Activated naive CD8-positive, alpha-beta T cell treated with anti-CD3 and anti-CD28 coated beads, Interleukin-2, amount 10 ng/mL, durations not matched to agents 7 days and 5 days (primary cell): ENCODE measurements around the gene BIN1. TPM values are rescaled to one million over a fixed set of nuclear protein-coding genes. Genes with fewer than 3 reads are reported as not detected.

Experiments
- ATAC-seq: fragments of 150-1000 bp; cut with Tn5 transposase; one replicate; pipeline ENCODE4 v1.10.0; 2021; ENCODE audit warnings: low read depth, moderate library complexity
- POLR2A ChIA-PET: fragments of 350-600 bp; sonication (Branson Sonifier 250); formaldehyde crosslinking; loops from one replicate; lab custom pipeline; 2021; ENCODE audit warnings: antibody characterized with exemption; lab: Charles Lee
- DNase-seq: peaks from one replicate; pipeline ENCODE4 v3.0.0; 2021
- H3K27ac Mint-ChIP-seq: one replicate; pipeline ENCODE4 v1.8.0; 2022; ENCODE audit warnings: mild to moderate bottlenecking, mixed read lengths
- H3K27me3 Mint-ChIP-seq: one replicate; pipeline ENCODE4 v1.8.0; 2022; ENCODE audit warnings: mild to moderate bottlenecking, moderate library complexity, mixed read lengths
- H3K36me3 Mint-ChIP-seq: one replicate; pipeline ENCODE4 v1.8.0; 2021; ENCODE audit warnings: mild to moderate bottlenecking, mixed read lengths
- H3K4me1 Mint-ChIP-seq: one replicate; pipeline ENCODE4 v1.8.0; 2021; ENCODE audit warnings: mixed read lengths
- H3K4me3 Mint-ChIP-seq: one replicate; pipeline ENCODE4 v1.8.0; 2022; ENCODE audit warnings: mild to moderate bottlenecking, moderate library complexity, mixed read lengths
- H3K9me3 Mint-ChIP-seq: one replicate; pipeline ENCODE4 v1.8.0; 2021; ENCODE audit warnings: mixed read lengths
- total RNA-seq, 2 experiments: library from RNA; stranded (reverse); gene quantifications; one replicate each; pipeline ENCODE4 v1.2.3, GENCODE V29; 2021

The BIN1 gene
- total RNA-seq, 2 experiments from 2014 or later, result 160 to 161 TPM

DNA sequence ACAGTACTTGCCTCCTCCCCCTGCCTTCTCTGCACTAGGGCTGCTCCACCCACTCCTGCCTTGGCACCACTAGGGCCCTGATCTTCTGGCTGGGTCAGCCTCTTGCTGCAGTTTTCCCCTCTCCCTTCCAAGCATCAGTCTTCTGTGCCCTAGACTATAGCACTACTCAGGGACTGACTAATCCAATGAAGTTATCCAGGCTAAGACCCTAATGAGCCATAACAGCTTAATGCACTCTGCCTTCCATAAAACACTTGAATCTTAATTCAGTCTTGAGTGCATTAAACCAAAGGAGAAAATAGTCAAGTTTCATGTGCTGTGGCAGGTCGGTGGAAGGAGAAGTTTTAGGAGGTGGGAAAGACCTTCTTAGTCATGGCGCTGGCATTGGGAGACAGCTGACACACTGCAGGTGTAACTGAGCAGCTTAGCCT is 95.7 kb downstream of the BIN1 start:
- peaks cover 28% of the 10 kb centered on the region for H3K27me3 Mint-ChIP-seq

DNA sequence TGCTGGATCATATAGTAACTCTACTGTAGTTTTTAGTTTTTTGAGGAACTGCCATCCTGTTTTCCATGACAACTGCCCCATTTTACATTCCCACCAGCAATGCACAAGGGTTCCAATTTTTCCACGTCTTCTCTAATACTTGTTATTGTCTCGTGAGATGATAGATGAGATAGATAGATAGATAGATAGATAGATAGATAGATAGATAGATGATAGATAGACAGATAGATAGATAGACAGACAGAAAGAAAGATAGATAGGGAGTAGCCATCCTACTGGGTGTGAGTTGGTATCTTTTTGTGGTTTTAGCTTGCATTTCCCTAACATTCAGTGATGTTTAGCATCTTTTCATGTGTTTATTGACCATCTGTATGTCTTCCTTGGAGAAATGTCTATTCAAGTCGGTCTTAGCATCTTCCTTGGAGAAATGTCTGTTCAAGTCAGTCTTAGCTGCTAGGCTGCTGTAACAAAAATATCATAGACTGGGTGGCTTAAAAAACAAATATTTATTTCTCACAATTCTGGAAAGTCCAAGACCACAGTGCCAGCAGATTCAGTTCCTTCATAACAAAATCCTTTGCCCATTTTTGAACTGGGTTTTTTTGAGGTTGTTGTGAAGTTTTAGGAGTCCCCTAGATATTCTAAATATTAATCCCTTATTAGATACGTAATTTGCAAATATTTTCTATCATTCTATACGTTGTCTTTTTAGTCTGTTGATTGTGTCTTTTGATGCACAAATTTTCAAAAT is 98.5 kb downstream of the BIN1 start:
- Mint-ChIP-seq H3K36me3 (no peaks in the 10 kb centered on the region), H3K27ac (no peak overlapping the region), H3K9me3 (no peaks in the 10 kb centered on the region), H3K4me1 (no peaks in the 10 kb centered on the region), H3K4me3 (no peak overlapping the region), H3K27me3 (peaks cover 25% of the 10 kb centered on the region)
- POLR2A ChIA-PET, result no interaction called here
- DNase-seq (no peak), ATAC-seq (no peak)

More for the DNA sequence above, 95.7 kb downstream of the BIN1 start:
- Mint-ChIP-seq H3K4me3 (no peak overlapping the region), H3K9me3 (no peaks in the 10 kb centered on the region), H3K36me3 (no peaks in the 10 kb centered on the region), H3K27ac (no peak overlapping the region), H3K4me1 (no peaks in the 10 kb centered on the region)
- ATAC-seq (no peak), DNase-seq (no peak)
- POLR2A ChIA-PET, result no interaction called here

DNA sequence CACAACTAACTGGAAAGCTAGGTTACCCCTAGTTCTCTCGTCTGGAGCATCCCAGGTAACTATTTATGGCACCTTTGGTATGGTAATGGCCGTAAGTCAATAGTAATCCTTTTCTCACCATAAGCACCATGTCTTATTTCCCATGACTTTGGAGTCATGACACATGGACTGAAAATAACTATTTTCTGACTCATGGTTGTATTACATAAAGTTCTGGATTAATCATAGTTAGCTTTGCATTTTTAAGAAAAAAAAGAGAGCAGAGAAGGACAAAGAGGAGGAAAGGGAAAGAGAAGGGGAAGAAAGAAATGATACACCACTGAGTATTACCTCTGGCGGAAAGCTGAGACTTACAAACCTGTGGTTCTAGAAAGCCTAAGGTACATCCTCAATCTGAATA is 99.3 kb downstream of the BIN1 start:
- ATAC-seq (no peak), DNase-seq (no peak)
- POLR2A ChIA-PET, result no interaction called here
- Mint-ChIP-seq H3K9me3 (no peaks in the 10 kb centered on the region), H3K27ac (no peak overlapping the region), H3K36me3 (no peaks in the 10 kb centered on the region), H3K27me3 (peaks cover 25% of the 10 kb centered on the region), H3K4me3 (no peak overlapping the region), H3K4me1 (no peaks in the 10 kb centered on the region)

DNA sequence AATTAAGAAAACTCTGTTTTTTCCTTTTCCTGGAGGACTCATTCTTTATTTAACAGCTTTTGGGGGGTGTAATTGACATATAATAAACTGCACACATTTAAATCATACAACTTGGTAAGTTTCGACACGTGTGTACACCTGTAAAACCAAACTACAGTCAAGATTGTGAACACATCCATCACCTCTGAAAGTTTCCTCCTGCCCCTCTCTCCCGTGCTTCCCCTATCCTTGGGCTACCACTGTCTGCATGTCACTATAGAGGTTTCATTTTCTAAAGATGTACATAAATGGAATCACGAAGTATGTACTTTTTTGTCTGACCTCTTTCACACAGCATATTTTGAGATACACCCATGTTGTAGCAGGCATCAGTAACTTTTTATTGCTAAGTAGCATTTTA is 100.0 kb downstream of the BIN1 start:
- Mint-ChIP-seq H3K36me3 (no peaks in the 10 kb centered on the region), H3K27ac (no peak overlapping the region), H3K27me3 (peaks cover 25% of the 10 kb centered on the region), H3K4me3 (no peak overlapping the region), H3K4me1 (no peaks in the 10 kb centered on the region), H3K9me3 (no peaks in the 10 kb centered on the region)
- DNase-seq (no peak), ATAC-seq (no peak)
- POLR2A ChIA-PET, result no interaction called here

DNA sequence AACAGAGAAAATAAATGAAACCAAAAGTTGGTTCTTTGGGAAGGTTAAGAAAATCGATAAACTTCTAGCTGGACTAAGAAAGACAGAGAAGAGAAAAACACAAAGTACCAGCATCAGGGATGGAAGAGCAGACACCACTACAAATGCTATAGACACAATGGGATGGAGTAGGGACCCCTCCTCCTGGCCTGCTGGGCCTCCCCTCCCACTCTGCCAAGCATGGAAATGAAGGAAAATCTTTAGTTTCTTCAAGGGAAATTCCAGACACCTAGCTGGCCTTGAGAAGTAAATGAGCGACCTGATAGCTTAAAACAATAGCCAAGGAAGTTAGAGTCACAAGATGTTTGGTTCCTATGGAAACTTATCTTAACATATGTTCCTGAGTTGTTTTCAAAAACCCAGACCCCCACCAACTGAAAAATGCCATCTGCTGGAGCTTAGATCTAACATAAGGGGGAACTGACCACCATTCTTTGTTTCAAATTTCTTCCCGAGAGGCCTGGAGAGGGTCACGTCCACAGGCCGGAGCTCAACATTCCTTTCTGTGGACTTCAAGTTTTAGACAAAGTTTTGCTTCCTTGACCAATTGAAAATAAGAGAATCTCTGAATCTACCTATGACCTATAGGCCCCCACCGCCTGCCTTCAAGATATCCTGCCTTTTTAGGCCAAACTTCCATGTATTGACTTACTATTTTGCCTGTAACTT is 101.9 kb downstream of the BIN1 start:
- no peak overlapping the region for H3K4me3 Mint-ChIP-seq
- ATAC-seq, result no peak
- POLR2A ChIA-PET, result no interaction called here

DNA sequence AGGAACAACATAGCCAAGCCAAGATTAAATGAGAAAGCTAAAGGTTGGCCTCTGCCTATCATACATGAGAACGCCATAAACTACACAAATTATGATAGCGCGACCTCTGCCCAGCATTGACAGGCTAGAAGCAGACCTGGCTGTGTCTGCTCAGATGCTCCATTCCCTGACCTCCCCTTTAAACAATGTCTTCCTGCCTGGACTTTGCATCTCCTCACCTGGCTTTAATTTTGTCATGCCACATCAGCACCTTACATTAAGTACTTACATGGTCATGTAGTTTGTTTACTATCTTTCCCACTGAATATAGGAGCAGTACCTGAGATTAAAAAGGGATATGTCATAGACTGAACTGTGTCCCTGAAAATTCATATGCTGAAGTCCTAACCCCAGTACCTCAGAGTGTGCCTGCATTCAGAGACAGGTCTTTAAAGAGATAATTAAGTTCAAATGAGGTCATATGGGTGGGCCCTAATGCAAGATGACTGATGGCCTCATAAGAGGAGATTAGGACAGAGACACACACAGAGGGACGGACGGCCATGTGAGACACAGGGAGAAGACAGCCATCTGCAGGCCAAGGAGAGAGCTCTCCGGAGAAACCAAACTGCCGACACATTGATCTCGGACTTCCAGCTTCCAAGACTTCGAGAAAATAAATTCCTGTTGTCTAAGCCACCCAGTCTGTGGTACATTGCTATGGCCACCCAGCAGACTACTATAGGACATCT is 103.7 kb downstream of the BIN1 start:
- ATAC-seq (no peak), DNase-seq (no peak)
- POLR2A ChIA-PET, result no interaction called here
- Mint-ChIP-seq H3K36me3 (no peaks in the 10 kb centered on the region), H3K27me3 (peaks cover 9% of the 10 kb centered on the region), H3K4me3 (no peak overlapping the region), H3K27ac (no peak overlapping the region), H3K4me1 (no peaks in the 10 kb centered on the region), H3K9me3 (no peaks in the 10 kb centered on the region)

More for the DNA sequence above, 101.9 kb downstream of the BIN1 start:
- no peak overlapping the region for H3K27ac Mint-ChIP-seq
- H3K27me3 Mint-ChIP-seq, result peaks cover 15% of the 10 kb centered on the region
- no peaks in the 10 kb centered on the region for H3K36me3 Mint-ChIP-seq
- no peaks in the 10 kb centered on the region for H3K9me3 Mint-ChIP-seq
- no peak for DNase-seq
- no peaks in the 10 kb centered on the region for H3K4me1 Mint-ChIP-seq

DNA sequence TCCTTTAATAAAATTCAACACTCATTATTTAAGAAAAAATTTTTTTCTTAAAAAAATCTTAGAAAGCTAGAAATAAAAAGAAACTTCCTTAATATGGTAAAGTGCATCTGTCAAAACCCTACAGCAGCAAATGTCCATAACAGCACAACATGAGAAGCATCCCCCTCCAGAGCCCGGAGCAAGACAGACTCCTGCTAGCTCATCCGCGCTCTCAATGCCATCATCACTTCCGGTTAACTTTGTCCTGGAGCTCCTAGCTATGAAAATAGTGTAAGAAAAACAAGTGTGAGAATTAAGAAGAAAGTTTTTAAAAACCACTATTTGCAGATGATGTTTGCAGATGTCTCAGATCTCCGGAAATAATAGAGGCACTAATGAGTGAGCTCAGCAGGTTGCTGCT is 105.2 kb downstream of the BIN1 start:
- ATAC-seq, result no peak
- no peaks in the 10 kb centered on the region for H3K4me1 Mint-ChIP-seq
- H3K27me3 Mint-ChIP-seq, result peaks cover 6% of the 10 kb centered on the region

DNA sequence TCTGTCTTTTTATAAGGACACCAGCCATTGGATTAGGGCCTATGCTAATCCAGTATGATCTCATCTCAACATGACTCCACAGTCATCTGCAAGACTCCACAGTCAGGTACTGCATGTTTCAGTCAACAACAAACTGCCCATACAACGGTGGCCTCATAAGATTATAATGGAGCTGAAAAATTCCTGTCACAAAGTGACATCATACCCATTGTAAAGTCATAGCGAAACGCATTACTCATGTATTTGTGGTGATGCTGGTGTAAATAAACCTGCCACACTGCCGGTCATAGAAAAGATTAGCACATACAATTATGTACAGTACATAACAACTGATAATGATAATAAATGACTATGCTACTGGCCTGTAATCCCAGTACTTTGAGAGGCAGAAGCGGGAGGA is 106.0 kb downstream of the BIN1 start:
- no peaks in the 10 kb centered on the region for H3K9me3 Mint-ChIP-seq
- no peaks in the 10 kb centered on the region for H3K4me1 Mint-ChIP-seq
- H3K36me3 Mint-ChIP-seq, result no peaks in the 10 kb centered on the region
- H3K27me3 Mint-ChIP-seq, result peaks cover 6% of the 10 kb centered on the region
- H3K4me3 Mint-ChIP-seq, result no peak overlapping the region
- H3K27ac Mint-ChIP-seq, result no peak overlapping the region
- ATAC-seq, result no peak
- DNase-seq, result no peak
- POLR2A ChIA-PET, result no interaction called here

More for the DNA sequence above, 105.2 kb downstream of the BIN1 start:
- Mint-ChIP-seq H3K4me3 (no peak overlapping the region), H3K9me3 (no peaks in the 10 kb centered on the region), H3K27ac (no peak overlapping the region), H3K36me3 (no peaks in the 10 kb centered on the region)
- no peak for DNase-seq
- POLR2A ChIA-PET, result no interaction called here

DNA sequence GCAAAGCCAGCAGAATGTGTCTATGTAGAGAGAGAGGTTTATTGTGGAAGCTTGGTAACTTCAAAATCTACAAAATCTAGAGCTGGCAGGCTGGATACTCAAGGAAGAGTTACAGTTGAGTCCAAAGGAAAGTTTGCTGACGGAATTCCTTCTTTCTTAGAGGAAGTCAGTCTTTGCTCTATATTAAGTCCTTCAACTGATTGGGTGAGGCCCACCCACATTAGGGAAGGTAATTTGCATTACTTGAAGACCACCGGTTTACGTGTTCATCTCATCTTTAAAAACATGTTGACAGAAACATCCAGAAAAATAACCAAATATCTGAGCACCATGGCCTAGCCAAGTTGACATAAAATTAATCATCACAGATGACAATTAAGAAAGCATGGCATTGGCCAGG is 106.8 kb downstream of the BIN1 start:
- H3K4me3 Mint-ChIP-seq, result no peak overlapping the region
- ATAC-seq, result no peak
- H3K4me1 Mint-ChIP-seq, result no peaks in the 10 kb centered on the region
- no peak for DNase-seq
- peaks cover 6% of the 10 kb centered on the region for H3K27me3 Mint-ChIP-seq
- no peak overlapping the region for H3K27ac Mint-ChIP-seq
- no peaks in the 10 kb centered on the region for H3K36me3 Mint-ChIP-seq
- no peaks in the 10 kb centered on the region for H3K9me3 Mint-ChIP-seq
- POLR2A ChIA-PET, result no interaction called here

DNA sequence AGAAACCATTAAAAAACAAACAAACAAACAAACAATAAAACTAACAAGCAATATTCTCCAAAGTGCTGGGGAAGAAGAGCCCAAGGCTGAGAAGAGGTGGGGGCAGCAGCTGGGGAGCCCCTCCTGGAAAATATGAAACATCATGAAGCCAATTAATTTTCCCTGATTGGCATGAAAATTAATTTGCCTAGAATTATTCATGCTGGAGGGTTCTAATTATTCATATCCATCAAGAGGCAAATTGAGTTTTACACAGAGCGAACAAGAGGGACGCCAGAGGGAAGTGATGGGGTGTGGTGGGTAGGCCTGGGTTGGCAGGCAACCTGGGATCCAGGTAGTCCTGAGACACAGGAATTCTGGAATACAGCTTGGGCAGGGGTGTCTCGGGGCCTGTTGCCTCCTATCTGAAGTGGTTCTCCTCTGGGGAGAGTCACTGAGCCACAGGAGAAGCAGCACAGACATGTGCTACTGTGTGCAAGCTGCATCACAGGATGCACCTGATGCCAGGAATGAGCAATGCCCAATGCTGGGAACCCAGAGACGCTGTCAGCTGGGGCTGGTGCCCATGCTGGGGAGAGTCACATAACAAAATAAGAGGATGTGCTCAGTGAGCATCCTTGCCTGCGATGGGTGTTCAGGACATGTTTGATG is 107.7 kb downstream of the BIN1 start:
- peaks cover 10% of the 10 kb centered on the region for H3K27me3 Mint-ChIP-seq
- POLR2A ChIA-PET, result no interaction called here
- no peak overlapping the region for H3K27ac Mint-ChIP-seq
- H3K4me1 Mint-ChIP-seq, result no peaks in the 10 kb centered on the region
- H3K36me3 Mint-ChIP-seq, result no peaks in the 10 kb centered on the region
- DNase-seq (no peak), ATAC-seq (no peak)
- no peak overlapping the region for H3K4me3 Mint-ChIP-seq
- H3K9me3 Mint-ChIP-seq, result no peaks in the 10 kb centered on the region

DNA sequence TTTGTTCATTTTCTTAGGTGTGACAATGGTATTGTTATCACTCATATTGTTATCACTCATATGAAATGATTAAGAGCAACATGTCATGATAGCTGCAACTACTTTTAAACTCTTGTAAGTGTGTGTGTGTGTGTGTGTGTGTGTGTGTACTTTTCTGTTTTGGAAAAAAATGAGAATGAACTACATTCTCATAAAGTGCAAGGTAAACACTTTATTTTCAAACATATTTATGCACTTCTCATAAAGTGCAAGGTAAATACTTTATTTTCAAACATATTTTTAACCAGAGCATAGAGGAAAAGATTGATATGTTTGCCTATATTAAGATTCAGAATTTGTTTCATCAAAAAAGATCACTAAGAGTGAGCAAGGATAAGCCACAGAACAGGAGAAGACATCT is 108.5 kb downstream of the BIN1 start:
- H3K4me3 Mint-ChIP-seq, result no peak overlapping the region
- no peaks in the 10 kb centered on the region for H3K36me3 Mint-ChIP-seq
- no peak overlapping the region for H3K27ac Mint-ChIP-seq
- POLR2A ChIA-PET, result no interaction called here
- no peaks in the 10 kb centered on the region for H3K4me1 Mint-ChIP-seq
- H3K27me3 Mint-ChIP-seq, result peaks cover 10% of the 10 kb centered on the region
- H3K9me3 Mint-ChIP-seq, result no peaks in the 10 kb centered on the region
- ATAC-seq (no peak), DNase-seq (no peak)
